GM12874 (cell line): ENCODE data around the gene ADGRB2.

Experiments used
- TF ChIP-seq, protein P1 (sequence below): IDR thresholded peaks from 2 replicates; pipeline ENCODE4 v1.5.1; 2011; ENCODE audit warnings: low read depth, mild to moderate bottlenecking, control low read depth, low read length, moderate library complexity; ENCODE audit not compliant: insufficient read depth

The ADGRB2 gene

DNA sequence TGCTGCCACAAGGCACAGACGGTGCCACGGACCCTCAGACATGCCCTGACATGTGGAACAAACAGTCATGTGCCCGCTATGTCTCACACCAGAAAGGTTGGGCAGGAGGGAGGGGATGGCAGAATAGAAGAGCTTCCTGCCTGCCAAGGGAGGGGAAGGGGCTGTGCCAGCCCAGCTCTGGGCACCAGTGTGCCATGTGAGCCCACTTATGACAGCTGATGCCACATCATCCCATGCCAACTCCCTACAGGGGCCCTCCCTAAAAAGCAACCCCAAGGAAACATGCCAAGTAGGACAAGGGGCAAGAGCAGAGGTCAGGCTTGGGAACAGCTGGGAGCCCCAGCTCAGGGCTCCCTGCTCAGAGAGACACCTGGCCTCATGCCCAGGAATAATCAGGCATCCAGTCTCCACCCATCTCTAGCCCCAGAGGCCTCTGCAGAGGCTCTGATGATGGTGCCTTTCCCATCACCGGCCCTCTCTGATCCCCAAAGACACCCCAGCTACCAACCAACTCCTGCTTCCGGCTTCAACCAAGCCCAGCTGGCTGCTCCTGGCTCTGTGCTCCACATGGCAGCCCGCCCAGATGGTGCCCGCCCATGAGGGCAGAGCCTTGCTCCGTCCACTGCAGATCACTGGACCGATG lies 10.3 kb downstream of the ADGRB2 start:
- TF ChIP-seq, protein P1, sequence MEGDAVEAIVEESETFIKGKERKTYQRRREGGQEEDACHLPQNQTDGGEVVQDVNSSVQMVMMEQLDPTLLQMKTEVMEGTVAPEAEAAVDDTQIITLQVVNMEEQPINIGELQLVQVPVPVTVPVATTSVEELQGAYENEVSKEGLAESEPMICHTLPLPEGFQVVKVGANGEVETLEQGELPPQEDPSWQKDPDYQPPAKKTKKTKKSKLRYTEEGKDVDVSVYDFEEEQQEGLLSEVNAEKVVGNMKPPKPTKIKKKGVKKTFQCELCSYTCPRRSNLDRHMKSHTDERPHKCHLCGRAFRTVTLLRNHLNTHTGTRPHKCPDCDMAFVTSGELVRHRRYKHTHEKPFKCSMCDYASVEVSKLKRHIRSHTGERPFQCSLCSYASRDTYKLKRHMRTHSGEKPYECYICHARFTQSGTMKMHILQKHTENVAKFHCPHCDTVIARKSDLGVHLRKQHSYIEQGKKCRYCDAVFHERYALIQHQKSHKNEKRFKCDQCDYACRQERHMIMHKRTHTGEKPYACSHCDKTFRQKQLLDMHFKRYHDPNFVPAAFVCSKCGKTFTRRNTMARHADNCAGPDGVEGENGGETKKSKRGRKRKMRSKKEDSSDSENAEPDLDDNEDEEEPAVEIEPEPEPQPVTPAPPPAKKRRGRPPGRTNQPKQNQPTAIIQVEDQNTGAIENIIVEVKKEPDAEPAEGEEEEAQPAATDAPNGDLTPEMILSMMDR = no peak

DNA sequence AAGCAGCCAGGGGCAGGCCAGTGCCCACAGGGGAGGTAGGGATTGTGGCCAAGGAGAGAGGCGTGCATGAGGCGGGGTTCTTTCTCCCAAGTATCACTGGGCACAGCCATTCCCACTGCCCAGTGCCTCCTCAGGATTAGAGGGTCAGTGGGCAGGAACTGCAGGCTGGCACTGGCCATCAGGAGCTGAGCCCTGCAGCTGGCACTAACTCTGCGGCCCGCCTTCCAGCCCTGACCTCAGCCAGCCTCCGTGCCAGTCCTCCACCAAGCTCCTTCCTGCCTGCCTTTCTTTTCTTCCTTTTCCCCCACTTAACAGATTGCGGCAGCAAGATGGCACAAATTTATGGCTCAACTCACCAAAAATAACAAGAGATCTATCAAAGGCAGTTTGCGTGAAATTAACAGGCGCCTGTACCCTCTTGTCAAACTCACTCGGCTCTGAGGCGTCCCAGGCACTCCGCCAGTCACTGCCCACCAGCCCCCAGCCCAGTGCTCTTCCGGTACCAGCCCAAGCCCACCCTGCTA lies 11.1 kb downstream of the ADGRB2 start:
- TF ChIP-seq, protein P1 = no peak

DNA sequence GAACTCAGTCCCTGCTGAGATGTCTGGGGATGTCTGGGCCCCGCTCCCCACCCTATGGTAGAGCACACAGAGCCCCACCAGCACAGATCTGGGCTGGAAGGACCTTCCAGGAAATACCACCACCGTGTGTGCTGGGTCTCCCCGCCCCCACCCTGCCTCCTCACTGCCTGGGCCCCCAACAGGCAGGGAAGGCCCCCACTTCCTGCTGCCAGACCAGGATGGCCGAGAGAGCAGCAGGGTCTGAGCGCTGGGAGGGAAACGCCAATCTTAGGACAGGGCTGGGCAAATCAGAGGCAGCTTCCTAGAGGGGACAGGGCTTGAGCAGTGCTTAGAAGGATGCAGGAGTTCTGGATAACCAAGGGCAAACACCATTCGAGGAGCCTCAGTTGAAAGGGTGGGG lies 11.9 kb downstream of the ADGRB2 start:
- TF ChIP-seq, protein P1 = no peak

DNA sequence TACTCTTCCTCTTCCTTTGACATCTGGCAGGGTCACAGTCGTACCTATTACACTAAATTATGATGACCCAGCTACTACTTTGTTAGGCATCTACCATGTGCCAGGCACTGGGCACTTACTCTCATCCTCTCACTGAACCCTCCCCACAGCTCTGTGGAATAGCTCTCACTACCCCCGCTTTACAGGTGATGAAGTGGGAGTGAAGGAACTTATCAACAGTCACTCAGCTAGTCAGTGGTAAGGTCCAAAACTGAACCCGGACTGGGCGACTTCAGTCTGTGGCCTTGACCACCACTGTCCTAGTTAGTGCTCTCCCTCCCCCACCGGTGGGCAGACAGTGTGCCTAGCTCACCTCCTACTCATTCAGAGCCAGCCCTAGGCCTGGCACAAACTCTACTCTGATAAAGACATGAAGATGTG lies 12.3 kb downstream of the ADGRB2 start:
- TF ChIP-seq, protein P1 = no peak

DNA sequence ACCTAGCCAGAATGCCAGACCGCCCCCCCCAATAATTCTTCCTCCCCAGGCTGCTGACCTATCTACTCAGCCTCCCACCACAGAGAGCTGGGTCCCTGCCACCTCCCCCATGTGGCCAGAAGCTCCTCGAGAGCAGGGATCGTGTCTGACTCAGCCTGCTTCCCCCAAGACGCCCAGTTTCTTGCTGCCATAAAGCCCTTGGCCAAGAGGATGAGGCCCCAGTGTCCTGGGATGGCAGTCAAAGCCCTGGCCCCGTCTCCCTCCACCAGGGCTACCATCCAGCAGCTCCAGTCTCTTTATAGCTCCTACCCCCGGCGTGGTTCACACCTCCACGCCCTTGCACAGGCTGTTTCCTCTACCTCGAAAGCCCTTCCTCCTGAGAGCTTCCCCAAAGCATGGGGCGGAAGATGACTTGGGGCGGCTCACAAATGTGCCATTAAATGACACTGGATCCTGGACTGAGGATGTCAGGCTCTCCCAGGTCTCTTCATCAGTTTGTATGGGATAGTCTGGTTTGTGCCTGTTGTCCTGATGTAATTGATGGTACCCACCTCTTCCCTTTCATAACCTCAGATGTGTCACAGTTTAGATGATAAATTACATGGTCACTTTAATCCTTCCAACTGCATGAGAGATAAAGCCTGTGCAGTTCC lies 13.2 kb downstream of the ADGRB2 start:
- TF ChIP-seq, protein P1 = no peak

DNA sequence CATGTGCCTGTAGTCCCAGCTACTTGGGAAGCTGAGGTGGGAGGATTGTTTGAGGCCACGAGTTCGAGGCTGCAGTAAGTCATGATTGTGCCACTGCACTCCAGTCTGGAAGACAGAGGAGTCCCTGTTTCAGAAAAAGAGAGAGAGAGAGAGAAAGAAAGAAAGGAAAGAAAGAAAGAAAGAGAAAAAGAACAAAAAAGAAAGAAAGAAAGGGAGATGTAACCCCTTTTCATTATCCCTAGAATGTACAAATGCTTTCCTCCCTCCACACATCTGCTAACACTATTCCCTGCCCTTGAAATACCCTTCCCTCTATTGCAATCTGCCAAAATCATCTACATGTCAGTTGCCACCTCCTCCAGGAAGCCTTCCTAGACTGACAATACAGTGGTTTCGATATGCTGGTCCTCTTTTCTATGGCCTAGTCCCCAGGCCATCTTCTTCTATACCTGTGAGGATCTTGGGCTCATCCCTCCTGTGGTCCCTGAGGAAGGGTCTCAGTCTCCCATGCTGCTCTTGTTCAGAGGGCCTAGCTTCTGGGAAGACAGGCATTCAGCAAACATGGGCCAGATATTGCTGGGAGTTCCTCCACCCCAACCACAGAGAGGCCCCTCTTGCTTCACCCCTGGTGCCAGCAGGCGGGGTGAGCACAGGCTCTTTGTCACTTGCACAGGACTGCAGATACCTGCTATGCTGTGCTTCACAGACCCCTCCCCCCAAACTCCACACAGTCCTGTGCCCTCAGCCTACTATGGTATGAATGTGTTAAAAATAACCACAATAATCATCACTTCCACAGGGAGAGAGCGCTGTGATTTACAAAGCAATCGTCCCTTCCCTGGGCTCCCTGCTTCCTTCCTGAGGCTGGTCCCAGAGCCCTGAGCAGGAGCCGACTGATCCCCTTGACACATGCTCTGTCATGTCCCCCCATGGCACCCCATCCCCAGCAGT lies 14.1 kb downstream of the ADGRB2 start:
- TF ChIP-seq, protein P1 = no peak

DNA sequence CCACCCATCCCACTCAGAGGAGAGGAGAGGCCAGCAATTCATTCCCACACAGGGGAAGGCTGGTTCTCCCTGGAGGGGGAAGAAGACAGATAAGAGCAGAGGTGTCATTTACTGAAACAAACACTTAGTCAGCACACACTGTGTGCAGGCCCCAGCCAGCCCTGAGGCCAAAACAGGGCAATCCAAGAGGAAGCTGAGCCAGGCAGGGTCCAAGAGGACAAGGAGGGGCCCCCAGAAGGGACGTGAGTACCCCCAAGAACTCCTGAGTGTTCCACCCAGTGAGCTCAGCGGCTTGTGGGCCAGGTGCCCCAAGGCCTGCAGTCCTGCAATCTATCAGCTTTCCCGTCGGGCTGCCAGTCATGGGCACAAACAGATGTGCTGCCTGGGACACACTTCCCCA lies 15.8 kb downstream of the ADGRB2 start:
- TF ChIP-seq, protein P1 = no peak
